GM19463 (cell line): ENCODE data around the gene SAFB.

Source experiments
- ATAC-seq: cut with Tn5 transposase; IDR thresholded peaks from one replicate; pipeline ENCODE4 v1.9.1; 2021; ENCODE audit warnings: mild to moderate bottlenecking, moderate library complexity; ENCODE audit not compliant: unreplicated experiment

Gene SAFB

GRCh38 chr19:5622465-5623396, at the start of gene SAFB, which contains the start of gene SAFB2:
Gene SAFB, plus strand, starts transcription at chr19:5623083. Its CDS starts 123 bp downstream, at chr19:5623206.
Gene SAFB2, minus strand, starts transcription at chr19:5622776. Its CDS starts 61 bp downstream, at chr19:5622715.
- ATAC-seq, result peak; percentile 89

- ATAC-seq, result no peak
Observed at GRCh38 chr19:5575590-5575989, 47.3 kb upstream of the SAFB start.

- no peak for ATAC-seq
Observed at GRCh38 chr19:5578097-5578846, 44.6 kb upstream of the SAFB start.

GRCh38 chr19:5579286-5579685, 43.6 kb upstream of the SAFB start:
- no peak for ATAC-seq

GRCh38 chr19:5579697-5580096, 43.2 kb upstream of the SAFB start:
- ATAC-seq, result no peak

- no peak for ATAC-seq
Observed at GRCh38 chr19:5580161-5580571, 42.7 kb upstream of the SAFB start.

- no peak for ATAC-seq
Observed at GRCh38 chr19:5585461-5586299, 37.2 kb upstream of the SAFB start.

GRCh38 chr19:5586300-5587070, 36.4 kb upstream of the SAFB start:
- no peak for ATAC-seq

- no peak for ATAC-seq
Observed at GRCh38 chr19:5587071-5587455, 35.8 kb upstream of the SAFB start.

GRCh38 chr19:5587661-5588060, 35.2 kb upstream of the SAFB start:
- ATAC-seq, result no peak

- ATAC-seq, result no peak
Observed at GRCh38 chr19:5588441-5588840, 34.4 kb upstream of the SAFB start.

- no peak for ATAC-seq
Observed at GRCh38 chr19:5588906-5589676, 33.8 kb upstream of the SAFB start.

- ATAC-seq, result no peak
Observed at GRCh38 chr19:5590151-5590864, 32.6 kb upstream of the SAFB start.

GRCh38 chr19:5590865-5591154, 32.1 kb upstream of the SAFB start:
- ATAC-seq, result no peak

GRCh38 chr19:5591476-5591875, 31.4 kb upstream of the SAFB start:
- no peak for ATAC-seq

- no peak for ATAC-seq
Observed at GRCh38 chr19:5592531-5593342, 30.1 kb upstream of the SAFB start.

- no peak for ATAC-seq
Observed at GRCh38 chr19:5593343-5594255, 29.3 kb upstream of the SAFB start.
